Raji (cell line): ENCODE results near the gene GOLGA2.

ENCODE experiments used
- POLR2A ChIP-seq: IDR thresholded peaks from 2 replicates; pipeline ENCODE4 v1.6.1; 2011; ENCODE audit warnings: low read depth, low read length, control low read depth; ENCODE audit not compliant: insufficient read depth

GOLGA2 gene

DNA sequence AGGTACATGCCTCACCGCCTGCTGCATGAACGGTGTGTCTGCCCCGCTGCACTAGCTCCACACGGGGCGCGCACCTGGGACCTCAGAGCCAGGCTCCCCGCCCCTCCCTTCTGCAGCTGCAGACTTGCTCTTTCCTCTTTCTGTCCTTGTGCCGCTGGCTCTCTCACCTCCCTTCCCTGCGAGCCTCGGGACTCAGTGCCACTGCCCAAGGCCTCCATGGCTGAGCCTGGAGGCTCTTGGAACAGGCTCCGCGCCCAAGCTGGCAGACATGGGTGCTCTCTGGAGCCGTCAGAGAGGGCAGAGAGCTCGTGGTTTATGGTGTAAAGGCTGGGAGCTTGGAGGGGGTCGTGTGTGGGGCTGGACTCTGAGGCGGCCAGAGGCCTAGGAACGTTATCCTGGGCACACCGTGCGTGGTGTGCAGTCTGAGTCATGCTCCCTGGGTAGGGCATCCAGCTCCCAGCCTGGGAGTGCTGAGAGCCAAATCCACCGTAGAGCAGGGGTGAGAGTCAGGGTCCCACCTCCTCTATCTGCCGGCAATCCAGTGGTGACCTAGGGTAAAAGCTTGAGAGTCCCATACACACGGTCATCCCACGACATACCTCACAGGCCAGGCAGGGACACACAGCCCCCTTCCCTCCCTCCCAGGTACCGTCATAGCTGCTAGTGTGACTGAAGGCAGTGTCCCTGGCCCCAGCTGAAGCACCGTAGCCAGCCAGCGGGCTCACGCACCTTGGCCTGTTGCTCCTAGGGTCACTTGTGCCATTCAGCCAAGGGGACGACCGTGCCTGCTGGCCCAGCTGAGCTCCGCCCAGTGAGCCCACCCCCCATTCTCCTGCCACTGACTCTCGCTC lies 22.4 kb downstream of the GOLGA2 start:
- no peak for TF ChIP-seq POLR2A

DNA sequence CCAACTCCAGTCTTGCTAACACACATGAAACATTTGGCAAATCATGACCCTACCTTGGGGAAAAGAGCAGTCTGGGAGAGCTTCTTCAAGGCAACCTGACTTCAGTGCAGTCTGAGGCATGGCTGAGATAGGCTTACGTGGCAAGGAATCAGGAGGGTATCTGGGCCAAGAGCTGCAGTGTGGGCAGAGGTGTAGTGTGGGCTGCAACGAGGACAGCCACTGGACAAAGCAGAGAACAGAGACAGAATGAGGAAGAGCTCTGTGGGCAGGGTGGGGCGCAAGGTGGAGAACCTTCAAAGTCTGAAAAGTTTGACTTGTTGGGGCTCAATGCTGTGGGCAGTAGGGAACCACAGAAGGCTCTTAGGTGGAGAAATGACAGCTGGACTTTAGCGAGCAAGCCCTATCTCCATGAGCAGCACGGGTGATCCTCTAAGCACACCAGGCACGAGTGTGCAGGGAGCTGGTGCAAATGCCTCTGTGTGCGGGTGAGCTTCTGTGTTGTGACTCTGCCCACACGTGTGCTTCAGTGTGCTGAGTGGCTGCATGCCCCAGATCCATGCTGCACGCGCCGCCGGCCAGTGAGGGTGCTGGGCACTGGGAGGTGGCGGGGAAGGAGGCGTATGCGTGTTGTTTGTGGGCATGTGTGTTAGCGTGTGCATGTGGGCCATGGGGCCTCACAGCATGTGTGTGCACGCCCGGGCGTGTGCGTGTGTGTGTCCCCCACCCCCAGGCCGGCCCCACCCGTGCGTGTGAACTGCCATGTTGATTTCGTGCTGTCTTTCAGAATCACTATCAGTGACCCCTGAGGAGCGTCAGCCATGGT lies 23.3 kb downstream of the GOLGA2 start:
- TF ChIP-seq POLR2A = no peak

DNA sequence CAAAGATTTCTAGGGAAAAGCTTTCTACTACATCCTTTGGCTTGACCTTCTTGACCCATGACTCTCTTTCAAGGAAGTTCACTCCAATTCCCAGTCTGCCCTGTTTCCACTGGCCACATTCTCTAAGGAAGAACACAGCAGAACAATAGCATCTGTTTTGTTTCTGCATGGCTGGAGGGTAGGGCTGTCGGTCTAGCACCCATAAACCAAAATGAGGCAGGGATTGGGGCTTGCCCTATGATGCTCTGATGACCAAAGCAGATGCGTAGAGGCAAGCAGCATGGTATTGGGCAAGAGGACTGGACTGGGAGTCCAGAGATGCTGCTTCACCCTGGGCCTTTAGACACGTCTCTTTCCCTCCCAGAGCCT lies 24.1 kb downstream of the GOLGA2 start:
- TF ChIP-seq POLR2A = no peak

DNA sequence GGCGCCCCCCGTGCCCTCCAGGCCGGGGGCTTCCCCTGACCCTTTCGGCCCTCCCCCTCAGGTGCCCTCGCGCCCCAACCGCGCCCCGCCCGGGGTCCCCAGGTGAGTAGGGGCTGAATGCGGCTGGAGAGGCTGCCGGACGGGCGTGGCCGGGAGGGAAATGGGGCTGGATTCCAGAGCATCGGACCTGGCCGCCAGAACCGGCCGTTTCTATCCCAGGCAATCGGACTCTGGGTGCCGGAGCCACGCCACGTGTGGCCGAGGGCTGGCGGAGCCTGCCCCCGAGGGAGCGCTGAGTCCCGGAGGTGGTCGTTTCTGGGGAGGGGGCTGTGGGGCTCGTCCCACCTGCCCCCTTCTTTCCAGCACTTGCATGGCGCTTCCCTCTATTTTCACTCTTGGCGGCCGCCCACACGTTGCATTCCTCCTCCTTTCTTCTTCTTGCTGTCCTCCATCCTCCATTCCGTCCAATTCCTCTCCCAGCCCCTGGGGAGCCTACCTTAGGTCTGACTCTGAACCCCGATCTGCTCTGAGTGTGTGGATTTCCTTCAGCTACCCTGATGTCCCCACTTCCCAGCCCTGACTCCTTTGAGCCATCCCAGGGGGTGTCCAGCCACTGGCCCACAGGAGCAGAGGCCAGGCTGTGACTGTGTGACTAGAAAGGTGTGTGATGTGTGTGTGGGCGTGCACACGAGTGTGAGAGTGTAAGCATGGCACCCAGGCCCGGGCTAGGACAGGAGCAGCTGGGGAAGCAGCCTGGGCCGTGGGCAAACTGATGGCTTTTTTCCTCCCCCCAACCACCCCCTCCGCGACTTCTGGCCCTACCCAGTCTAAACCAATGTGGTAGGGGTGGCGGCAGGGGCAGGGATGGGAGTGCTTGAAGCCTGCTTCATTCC lies 24.7 kb downstream of the GOLGA2 start:
- no peak for TF ChIP-seq POLR2A

- no peak for TF ChIP-seq POLR2A
Observed at GRCh38 chr9:128249908-128250838, 25.6 kb downstream of the GOLGA2 start.

DNA sequence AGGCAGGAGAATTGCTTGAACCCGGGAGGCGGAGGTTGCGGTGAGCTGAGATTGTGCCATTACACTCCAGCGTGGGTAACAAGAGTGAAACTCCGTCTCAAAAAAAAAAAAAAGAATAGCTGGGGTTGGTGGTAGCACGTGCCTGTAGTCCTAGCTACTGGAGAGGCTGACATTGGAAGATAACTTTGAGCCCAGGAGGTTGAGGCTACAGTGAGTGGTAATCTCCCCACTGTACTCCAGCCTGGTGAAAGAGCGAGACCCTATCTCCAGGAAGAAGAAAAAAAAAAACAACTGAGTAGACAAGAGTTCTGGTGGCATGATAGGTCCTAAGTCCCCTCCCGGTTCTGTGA lies 26.3 kb downstream of the GOLGA2 start:
- TF ChIP-seq POLR2A = no peak

- TF ChIP-seq POLR2A = no peak
Observed at GRCh38 chr9:128247226-128247803, 28.5 kb downstream of the GOLGA2 start.

GRCh38 chr9:128246471-128246870 lies 29.3 kb downstream of the GOLGA2 start:
- TF ChIP-seq POLR2A = no peak

- TF ChIP-seq POLR2A = no peak
Observed at GRCh38 chr9:128245421-128246151, 30.2 kb downstream of the GOLGA2 start.

- TF ChIP-seq POLR2A = no peak
Observed at GRCh38 chr9:128244837-128245231, 31.0 kb downstream of the GOLGA2 start.

GRCh38 chr9:128244091-128244836 lies 31.5 kb downstream of the GOLGA2 start:
- no peak for TF ChIP-seq POLR2A

GRCh38 chr9:128243215-128244018 lies 32.4 kb downstream of the GOLGA2 start:
- TF ChIP-seq POLR2A = no peak
